Heart right ventricle (tissue), 16 donors: ENCODE results near the gene AK4. TPM values are rescaled to one million over a fixed set of nuclear protein-coding genes. Genes with fewer than 3 reads are reported as not detected.

Experiments used
- ATAC-seq, 8 donors: fragments of 200-7000 bp; cut with Tn5 transposase; one replicate each; pipeline ENCODE4 v1.9.1; 2020; ENCODE audit warnings: mild to moderate bottlenecking in 8 of 8, moderate library complexity in 8 of 8, moderate number of reproducible peaks in 1 of 8
- DNase-seq, 2 donors: peaks; one replicate each; pipeline ENCODE4 v3.0.0-alpha.2; 2020
- H3K27ac ChIP-seq, 10 donors: fragments of 200-600 bp; sonication (generic) in 2 of 10; one replicate each; pipeline versions ENCODE4 v1.5.0 to v1.8.0; 2020 to 2022; ENCODE audit warnings: mild to moderate bottlenecking in 3 of 10
- H3K27me3 ChIP-seq, 7 donors: fragments of 200-600 bp; one replicate each; pipeline ENCODE4 v1.8.0; 2021 to 2022; ENCODE audit warnings: mild to moderate bottlenecking in 2 of 7
- H3K36me3 ChIP-seq, 9 donors: fragments of 200-600 bp; sonication (generic) in 1 of 9; one replicate each; pipeline versions ENCODE4 v1.5.0 to v1.8.0; 2020 to 2022; ENCODE audit warnings: mild to moderate bottlenecking in 2 of 9
- H3K4me1 ChIP-seq, 9 donors: fragments of 200-600 bp; sonication (generic) in 1 of 9; one replicate each; pipeline versions ENCODE4 v1.5.0 to v1.8.0; 2020 to 2022; ENCODE audit warnings: mild to moderate bottlenecking in 4 of 9
- H3K4me3 ChIP-seq, 10 donors: fragments of 200-600 bp; sonication (generic) in 2 of 10; one replicate each; pipeline versions ENCODE4 v1.5.0 to v1.8.0; 2020 to 2022; ENCODE audit warnings: mild to moderate bottlenecking in 7 of 10, moderate library complexity in 2 of 10
- H3K9me3 ChIP-seq, 11 donors: fragments of 200-600 bp in 10 of 11; sonication (generic) in 2 of 11; one replicate each; pipeline versions ENCODE4 v1.5.0 to v1.8.0; 2013 to 2022; ENCODE audit warnings: mild to moderate bottlenecking in 2 of 11, control low read depth in 1 of 11, moderate library complexity in 1 of 11
- CTCF ChIP-seq, 9 donors: fragments of 200-600 bp; sonication (generic) in 2 of 9; IDR thresholded peaks; one replicate each; pipeline versions ENCODE4 v1.5.0 to v1.8.0; 2021 to 2022; ENCODE audit warnings: antibody characterized with exemption in 9 of 9, mild to moderate bottlenecking in 5 of 9, moderate library complexity in 1 of 9
- WGBS, 2 donors: extraction: QIAGEN DNeasy Blood & Tissue Kit; methylation state at CpG; one replicate each; pipeline ENCODE4 v1.1.7; 2013; ENCODE audit warnings: inconsistent platforms in 1 of 2; 5-methylcytosine and 5-hydroxymethylcytosine counted together
- intact Hi-C, 10 donors: fragments of 100-400 bp; cut with DNase I; formaldehyde crosslinking; loops; one replicate each; pipeline versions ENCODE4 v1.11.1 to v1.14.2; 2022
- polyA plus RNA-seq, 2 donors: library from polyadenylated mRNA; stranded (reverse); fragments of 200-250 nt; gene quantifications; one replicate each; pipeline ENCODE4 v1.2.3, GENCODE V29; 2013
- total RNA-seq, 10 donors: library from RNA; stranded (reverse); fragmentation: NEBNext Ultra II Directional in 3 of 10; extraction: Animal tissue kit (Norgen Biotek cat#: 25700) in 3 of 10; gene quantifications; one replicate each; pipeline versions ENCODE4 v1.2.1 to v1.2.4, GENCODE V29; 2021 to 2023
- donor health status: Arrhythmogenic right ventricular cardiomyopathy.
- donor health status: ischemic (EF 13 %, LVEDD 7.1; RV severe dilation, severe dysfunction).
- donor health status: healthy with polysubstance abuse.
- donor health status: DM: no; HTN: yes; CAD: no.
- donor health status: DM: no; HTN: no; CAD: no.
- donor health status: ischemic (EF 25% LVEDD 6.9; RV normal size, moderate dysfunction).
- donor health status: ischemic (EF 25% LVEDD 5.7; RV mildly dilated, moderate dysfunction).
- donor health status: healthy.
- donor health status: DM: yes; HTN: yes; CAD: no.
- donor health status: Ischemic cardiomyopathy.
- donor health status: ischemic (EF 35%, LVEDD 5.7; RV mildly dilated, moderate dysfunction).
- donor health status: nonischemic (EF 11% LVEDD 7.7; RV severe dilation, severe dysfunction).
- donor health status: DM: yes; HTN: yes; CAD: no.
- donor health status: PGD.
- donor health status: ischemic (EF 29% LVEDD 5.4; RV normal size, mild dysfunction).
- donor health status: nonischemic (EF 23%, LVEDD 6.1; RV moderate dilation, normal function).

Gene AK4
- total and polyA plus RNA-seq, 12 donors: 9.9 to 179 (median 142) TPM

- no peak for TF ChIP-seq CTCF (IDR thresholded peaks at IDR 0.05)
- peak overlapping the region in 9 of 10 donors; percentile 70 to 89 (median 80) for H3K4me3 ChIP-seq
- H3K36me3 ChIP-seq: no peaks in the 10 kb centered on the region
- intact Hi-C loops: loop anchor here in 2 of 10 donors (2.0 to 10.0 kb wide), 2 partner anchors 165 to 169 kb away; partner anchors contain the start of genes LEPR (in 2 of the 2) and LEPROT (in 2 of the 2)
- peaks cover 0 to 33% (median 15%) of the 10 kb centered on the region in 9 donors for H3K4me1 ChIP-seq
- H3K9me3 ChIP-seq: no peaks in the 10 kb centered on the region
- DNase-seq (no peak), ATAC-seq (peak in 2 of 8 donors; percentile 10 to 12)
- H3K27me3 ChIP-seq: peaks cover 0 to 13% (median 0%) of the 10 kb centered on the region in 7 donors
- H3K27ac ChIP-seq: peak overlapping the region in 2 of 10 donors; percentile 57 to 70
- 49 to 63% methylated on average over 9 of the region's 9 CpGs for WGBS, 2 donors
Measured at GRCh38 chr1:65255656-65256050, 107.7 kb downstream of the AK4 start.

- H3K4me1 ChIP-seq: peaks cover 0 to 33% (median 15%) of the 10 kb centered on the region in 9 donors
- H3K27ac ChIP-seq: no peak overlapping the region
- 67 to 81% methylated on average over 7 of the region's 7 CpGs for whole genome bisulfite sequencing, 2 donors
- no peak for ATAC-seq
- H3K4me3 ChIP-seq: no peak overlapping the region
- peaks cover 0 to 13% (median 0%) of the 10 kb centered on the region in 7 donors for H3K27me3 ChIP-seq
- no peaks in the 10 kb centered on the region for H3K36me3 ChIP-seq
- intact Hi-C loops: loop anchor here in 1 of 10 donors (10.0 kb wide), 1 partner anchor 168 kb away; the partner anchor contains the start of genes LEPR and LEPROT
- no peak for TF ChIP-seq CTCF (IDR thresholded peaks at IDR 0.05)
- no peaks in the 10 kb centered on the region for H3K9me3 ChIP-seq
- no peak for DNase-seq
Measured at GRCh38 chr1:65256860-65257708, 109.1 kb downstream of the AK4 start.

GRCh38 chr1:65258106-65258505 lies 110.1 kb downstream of the AK4 start:
- Histone ChIP-seq H3K4me1 (peaks cover 0 to 33% (median 15%) of the 10 kb centered on the region in 9 donors), H3K27ac (no peak overlapping the region), H3K9me3 (no peaks in the 10 kb centered on the region), H3K36me3 (no peaks in the 10 kb centered on the region), H3K4me3 (no peak overlapping the region), H3K27me3 (peaks cover 0 to 13% (median 0%) of the 10 kb centered on the region in 7 donors)
- DNase-seq (no peak), ATAC-seq (no peak)
- no peak for TF ChIP-seq CTCF (IDR thresholded peaks at IDR 0.05)
- intact Hi-C loops: loop anchor here in 1 of 10 donors (10.0 kb wide), 1 partner anchor 167 kb away; the partner anchor contains the start of genes LEPR and LEPROT

DNA sequence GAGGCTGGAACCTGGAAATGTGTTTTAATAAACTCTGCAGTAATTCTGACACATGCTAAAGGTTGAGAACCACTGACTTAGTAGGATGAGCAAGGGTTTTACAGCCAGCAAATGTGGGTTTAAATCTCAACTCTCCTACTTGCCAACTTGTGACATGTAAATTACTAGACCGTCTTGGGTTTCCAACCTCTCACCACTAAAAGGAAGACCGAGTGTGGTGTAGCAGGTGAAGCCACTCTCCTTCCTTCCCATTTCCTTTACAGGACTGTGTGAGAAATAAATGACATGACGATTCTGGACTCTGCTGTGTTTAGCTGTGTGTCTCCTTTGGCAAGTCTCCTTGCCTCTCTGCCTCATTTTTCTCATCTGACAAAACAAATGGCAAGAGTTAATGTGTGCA lies 111.8 kb downstream of the AK4 start:
- H3K36me3 ChIP-seq: no peaks in the 10 kb centered on the region
- TF ChIP-seq CTCF (IDR thresholded peaks at IDR 0.05): no peak
- intact Hi-C loops: loop anchor here in 4 of 10 donors (10.0 kb wide), 2 partner anchors 155 to 165 kb away; partner anchors contain the start of genes LEPR (in 3 of the 4) and LEPROT (in 3 of the 4)

More for the DNA sequence above, 111.8 kb downstream of the AK4 start:
- ATAC-seq: no peak
- no peak overlapping the region for H3K27ac ChIP-seq
- DNase-seq: no peak
- peaks cover 0 to 31% (median 13%) of the 10 kb centered on the region in 9 donors for H3K4me1 ChIP-seq
- H3K4me3 ChIP-seq: no peak overlapping the region
- H3K9me3 ChIP-seq: no peaks in the 10 kb centered on the region
- H3K27me3 ChIP-seq: peaks cover 0 to 15% (median 0%) of the 10 kb centered on the region in 7 donors
- WGBS, 2 donors: 60% methylated on average over 3 of the region's 3 CpGs
